NCI-H187 (cell line): ENCODE results near the gene FAM83B.
"Not testable (repeated sequence)": the region's sequence is repeated elsewhere in the genome, so short reads cannot be mapped to it uniquely, and the experiment has no call there.

Source experiments
- DNase-seq, 2 experiments: peaks; one replicate each; lab custom pipeline; 2025; lab: John Stamatoyannopoulos, UW

Gene FAM83B

DNA sequence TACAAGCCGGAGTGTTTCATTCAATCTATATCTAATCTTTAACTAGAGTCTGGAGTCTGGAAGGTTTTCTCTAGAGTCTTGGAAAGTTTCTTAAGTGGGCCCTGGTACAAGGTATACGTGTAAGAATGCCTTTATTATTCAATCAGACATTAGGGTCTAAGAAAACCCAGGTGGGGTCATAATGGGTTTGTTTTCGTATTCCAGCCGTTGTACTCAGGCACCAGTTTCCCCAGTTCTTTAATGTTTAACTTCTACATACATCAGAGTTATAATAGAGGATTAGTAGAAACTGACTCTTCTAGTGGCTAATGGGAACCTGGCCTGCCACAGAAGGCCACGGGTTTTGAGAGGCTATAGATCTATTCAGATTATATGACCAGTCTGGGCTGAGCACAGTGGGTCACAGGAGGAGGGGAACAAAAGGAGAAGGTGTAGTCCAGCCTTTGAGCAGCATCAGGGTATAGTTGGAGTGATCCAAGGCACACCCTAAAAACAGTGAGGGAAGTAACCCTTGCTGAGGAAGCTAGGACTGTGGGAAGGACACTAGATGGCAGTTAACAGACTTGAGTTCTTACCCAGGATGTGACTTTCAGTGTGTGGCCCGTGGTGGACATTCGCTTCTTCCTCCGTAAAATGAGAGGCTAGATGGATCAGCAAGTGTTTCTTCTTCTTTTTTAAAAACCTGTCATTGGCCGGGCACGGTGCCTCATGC is 15.5 kb downstream of the FAM83B start:
- no peak for DNase-seq

DNA sequence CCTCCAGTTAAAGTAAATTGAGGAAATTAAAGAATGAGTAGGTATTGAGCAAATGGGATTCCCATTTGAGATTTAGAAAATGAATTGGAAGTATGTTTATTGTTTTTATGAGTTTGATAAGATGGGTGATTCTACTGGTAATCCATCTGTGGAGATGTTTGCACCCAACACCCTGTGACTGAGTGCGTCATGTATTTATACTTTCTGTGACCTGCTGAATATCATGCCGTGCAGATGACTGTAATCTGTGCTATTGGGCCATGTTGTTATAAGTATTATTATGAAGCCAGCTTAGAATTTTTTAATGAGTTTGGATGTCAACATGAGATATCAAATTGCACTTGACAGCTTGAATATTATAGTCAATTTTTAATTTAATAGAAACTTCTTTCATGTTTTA is 17.7 kb downstream of the FAM83B start:
- DNase-seq: no peak

DNA sequence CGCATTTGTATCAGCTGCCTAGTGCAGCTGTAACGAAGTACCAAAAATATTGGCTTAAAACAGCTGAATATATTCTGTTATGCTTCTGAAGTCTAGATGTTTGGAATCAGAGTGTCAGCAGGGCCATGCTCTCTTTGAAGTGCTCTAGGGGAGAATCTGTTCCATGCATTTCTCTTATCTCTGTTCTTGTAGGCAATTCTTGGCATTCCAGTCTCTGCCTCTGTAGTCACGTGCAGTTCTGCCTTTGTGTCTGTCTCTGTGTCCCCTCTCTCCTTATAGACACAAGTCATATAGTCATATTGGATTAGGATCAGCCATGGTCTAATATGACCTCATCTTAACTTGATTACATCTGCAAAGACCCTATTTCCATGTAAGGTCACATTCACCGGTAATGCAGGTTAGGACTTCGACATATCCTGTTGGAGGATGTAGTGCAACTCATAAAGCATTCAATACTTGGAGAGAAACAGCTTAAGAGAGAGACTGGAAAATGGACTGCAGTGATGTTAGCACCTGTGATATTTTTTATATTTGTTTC is 18.6 kb downstream of the FAM83B start:
- no peak for DNase-seq

DNA sequence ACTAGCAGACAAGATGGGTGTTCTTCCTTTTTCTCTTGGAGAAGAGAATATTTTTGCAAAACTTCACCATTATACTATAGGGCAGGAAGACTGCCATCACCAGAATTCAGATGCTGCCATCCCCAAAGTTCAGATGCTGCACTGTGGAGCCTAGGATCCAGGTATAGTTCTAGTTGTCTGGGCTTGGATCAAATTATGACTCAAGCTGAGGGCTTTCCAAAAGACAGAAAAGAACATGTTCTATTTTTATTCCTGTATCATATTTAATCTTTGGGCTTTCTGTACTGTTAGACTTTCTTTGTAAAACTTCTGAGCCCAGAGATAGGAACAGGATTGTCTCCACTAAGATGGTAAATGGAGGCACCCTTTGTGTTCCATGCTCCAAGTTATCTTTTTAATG is 22.0 kb downstream of the FAM83B start:
- DNase-seq: no peak

DNA sequence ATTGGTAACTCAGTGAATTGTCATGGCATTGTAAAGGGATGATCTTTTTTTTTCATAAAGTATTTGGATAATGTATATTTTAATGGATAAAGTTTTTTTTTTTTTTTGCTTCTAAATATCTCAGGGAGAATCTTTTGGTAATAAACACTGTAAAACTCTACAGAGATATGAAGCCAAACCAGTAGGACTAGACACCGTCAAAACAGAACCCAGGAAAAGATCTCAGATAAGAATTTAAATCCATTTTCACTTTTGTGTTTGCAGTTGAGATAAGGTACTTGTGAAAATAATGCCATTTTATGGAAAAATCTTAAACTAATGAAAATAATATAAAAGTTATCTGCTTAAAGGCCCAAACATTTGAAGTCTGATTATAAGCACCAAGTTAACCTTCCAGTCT is 27.0 kb downstream of the FAM83B start:
- DNase-seq: no peak

DNA sequence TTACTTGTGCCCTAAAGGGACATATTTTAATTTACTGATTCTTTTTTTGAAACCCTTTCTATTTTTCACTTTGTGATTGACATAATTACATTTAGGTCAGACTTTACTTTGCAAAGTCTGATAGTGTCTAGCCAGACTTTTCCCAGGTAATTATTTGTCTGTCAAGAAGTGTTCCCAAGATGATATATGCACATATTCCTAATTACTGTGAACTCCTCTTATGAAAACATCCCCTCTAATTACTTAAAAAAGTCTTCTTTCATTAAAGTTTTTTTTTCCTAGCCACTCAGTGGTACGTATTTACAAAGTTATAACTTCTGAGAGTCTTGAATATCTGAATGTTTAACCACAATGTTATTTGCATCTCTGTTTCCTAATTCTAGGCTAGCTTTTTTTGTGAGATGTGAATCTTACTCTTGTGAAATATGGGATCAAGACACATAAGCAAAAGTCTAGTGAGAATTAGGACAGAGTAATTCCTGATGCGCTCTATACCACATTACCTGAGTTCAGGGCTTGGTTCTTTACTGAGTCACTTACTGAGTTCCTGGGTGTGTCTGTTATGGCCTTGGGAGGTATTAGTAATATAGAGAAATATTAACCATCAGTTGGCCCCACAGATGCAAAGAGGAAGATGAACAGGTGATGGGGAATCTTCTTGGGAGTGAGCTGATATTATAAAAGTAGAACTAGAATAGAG is 27.9 kb downstream of the FAM83B start:
- DNase-seq: no peak

DNA sequence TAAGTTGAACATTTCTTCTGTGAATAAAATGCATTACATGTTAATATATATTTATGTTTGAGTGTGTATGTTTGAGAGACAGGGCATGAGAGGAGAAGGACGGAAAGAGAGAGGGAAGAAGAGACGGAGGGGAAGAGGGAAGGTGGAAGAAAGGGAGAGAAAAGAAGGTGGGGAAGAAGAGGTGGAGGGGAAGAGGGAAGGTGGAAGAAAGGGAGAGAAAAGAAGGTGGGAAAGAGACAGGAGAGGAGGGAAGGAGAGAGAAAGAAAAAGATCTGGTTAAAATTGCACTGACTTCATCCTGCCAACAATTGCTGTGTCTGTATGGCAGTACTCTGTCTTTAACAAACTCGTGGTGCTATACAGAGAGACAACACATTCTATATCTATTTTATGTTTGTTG is 29.0 kb downstream of the FAM83B start:
- DNase-seq: no peak

DNA sequence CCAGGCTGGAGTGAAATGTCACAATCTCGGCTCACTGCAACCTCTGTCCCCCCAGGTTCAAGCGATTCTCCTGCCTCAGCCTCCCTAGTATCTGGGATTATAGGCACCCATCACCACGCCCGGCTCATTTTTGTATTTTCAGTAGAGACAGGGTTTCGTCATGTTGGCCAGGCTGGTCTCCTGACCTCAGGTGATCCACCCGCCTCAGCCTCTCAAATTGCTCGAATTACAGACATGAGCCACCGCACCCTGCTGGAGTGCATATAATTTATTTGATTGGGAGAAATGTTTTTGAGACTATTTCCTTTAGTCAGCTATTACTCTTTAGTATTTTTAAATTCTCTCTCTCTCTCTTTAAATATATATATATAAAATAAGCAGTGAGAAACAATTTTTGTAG is 29.8 kb downstream of the FAM83B start:
- DNase-seq: no peak

DNA sequence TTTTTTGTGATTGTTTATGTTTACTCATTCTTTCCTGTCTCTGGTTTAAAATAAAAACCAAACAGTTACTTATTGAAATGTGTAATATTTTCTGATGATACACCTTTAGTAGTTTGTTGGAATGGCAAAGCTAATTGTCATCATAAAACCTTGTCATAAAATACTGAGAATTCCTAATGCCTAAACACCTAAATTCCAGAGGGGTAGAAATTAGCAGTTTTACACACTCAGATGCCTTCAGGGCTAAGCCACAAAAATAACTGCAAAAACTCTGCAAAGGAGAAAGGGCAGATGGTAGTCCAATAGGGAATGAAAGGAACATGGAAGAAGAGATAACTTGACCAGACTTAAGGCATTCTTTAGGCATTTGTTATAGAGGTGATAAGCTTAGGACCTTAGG is 30.3 kb downstream of the FAM83B start:
- no peak for DNase-seq

DNA sequence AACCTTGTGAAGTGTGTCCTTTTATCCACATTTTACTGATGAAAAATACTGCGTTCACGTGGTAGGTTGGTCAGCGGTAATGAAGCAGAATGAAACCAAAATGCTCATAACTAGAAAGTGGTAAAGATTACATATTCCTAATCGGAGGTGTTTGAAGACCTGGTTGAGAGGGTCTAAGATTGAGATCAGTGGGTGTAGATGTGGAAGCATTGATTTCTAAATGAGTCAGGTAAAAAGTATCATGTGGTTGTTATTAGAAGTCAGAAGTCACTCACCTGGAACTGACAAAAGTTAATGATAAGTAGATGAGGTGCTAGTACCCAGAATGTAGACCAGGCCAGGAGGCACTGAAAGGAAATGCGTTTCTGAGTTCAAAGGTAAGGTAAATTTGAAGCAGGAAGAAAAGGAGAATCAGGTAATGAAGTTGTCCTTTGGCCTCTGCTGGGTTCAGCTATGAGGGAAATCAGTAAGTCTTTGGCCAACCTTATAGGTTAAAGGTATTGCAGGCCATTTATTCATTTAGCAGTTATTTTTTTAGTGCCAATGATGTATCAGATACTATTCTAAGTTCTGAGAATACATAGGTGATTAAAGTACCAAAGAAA is 31.2 kb downstream of the FAM83B start:
- no peak for DNase-seq

DNA sequence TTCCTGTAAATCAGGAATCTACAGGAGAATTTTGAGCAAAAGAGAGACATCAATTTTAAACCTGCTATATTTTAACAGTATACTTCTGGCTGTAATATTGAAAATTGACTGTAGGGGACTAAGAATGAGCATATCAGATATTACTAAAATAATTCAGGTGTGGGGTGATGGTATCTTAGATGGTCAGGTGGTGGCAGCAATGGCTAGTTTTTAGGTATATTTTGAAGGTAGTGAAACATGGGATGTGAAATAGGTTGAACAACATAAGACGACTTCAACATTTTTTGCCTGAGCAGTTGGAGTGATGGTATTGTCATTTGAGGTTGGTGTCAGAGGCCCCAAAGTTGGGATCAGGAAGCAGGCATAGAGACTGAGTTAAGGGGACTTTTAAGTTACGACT is 32.1 kb downstream of the FAM83B start:
- no peak for DNase-seq

DNA sequence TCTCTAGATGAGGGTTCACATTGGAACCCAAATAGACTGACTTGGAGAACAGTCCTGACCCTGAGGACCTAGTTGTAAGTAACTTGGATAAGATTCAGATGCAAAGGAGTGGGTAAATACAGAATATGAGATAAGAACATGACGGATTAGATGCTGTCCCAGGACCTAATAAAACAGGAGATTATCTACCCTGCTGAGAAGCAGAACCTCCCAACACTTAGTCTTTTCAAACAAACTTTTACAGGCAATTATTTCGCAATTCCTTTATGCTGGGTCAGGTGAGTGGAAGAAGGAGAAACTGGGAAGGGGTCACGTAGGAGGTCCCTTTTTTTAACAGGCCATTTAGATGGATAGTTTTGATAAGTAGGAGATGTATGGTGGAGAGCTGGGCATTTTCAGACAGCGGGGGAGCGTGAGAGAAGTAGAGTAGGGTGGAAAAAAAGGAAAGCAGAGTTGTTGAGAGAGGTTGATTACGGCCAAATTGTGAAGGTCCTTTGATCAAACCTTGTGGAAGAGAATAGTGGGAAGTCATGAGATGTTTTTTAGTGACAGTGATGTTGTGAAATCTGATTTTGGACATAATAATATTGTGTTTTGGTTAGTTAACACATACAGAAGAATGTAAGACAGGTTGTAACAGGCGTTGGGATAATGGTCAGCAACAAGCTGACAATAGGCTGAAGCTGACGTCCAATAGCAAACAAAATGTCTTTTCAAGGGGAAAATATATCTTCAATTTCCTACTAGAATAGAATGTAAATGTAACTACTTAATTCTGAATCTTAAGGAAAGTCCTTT is 32.8 kb downstream of the FAM83B start:
- no peak for DNase-seq

DNA sequence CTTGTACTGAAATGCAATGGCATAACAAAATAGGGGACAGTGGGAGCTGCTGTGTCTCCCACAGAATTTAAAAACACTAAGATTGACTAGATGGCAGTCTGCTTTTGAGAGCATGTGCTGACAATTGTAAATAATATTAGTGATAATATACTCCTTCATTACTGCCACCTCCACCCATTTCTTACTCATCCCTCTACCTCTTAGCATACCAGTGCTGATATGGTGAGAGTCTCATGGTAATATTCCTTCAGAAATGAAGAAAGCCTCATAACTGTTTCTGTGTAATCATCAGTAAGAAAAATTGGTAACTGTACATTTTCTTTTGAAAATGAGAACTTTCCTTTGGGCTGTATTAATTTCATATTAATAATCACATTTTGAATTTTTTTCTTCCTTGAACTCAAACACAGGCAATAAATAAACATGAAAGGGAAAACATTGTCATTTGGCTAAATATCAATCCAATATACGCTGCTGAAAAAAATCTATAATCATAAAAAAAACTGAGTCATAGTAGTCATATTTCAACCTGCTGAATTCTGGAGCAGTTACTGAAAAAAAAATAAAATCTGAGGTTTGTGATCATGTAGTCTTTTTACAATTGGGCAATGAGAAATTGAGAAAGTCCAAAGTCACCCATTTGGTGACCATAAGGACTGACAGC is 34.6 kb downstream of the FAM83B start:
- DNase-seq: no peak

DNA sequence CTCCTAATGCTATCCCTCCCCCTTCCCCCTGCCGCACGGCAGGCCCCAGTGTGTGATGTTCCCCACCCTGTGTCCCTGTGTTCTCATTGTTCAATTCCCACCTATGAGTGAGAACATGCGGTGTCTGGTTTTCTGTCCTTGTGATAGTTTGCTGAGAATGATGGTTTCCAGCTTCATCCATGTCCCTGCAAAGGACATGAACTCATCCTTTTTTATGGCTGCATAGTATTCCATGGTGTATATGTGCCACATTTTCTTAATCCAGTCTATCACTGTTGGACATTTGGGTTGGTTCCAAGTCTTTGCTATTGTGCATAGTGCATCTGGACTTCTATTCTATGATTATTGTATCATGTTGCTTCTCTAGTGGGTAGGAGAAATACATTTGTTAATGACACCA is 35.3 kb downstream of the FAM83B start:
- DNase-seq: not testable (repeated sequence)

DNA sequence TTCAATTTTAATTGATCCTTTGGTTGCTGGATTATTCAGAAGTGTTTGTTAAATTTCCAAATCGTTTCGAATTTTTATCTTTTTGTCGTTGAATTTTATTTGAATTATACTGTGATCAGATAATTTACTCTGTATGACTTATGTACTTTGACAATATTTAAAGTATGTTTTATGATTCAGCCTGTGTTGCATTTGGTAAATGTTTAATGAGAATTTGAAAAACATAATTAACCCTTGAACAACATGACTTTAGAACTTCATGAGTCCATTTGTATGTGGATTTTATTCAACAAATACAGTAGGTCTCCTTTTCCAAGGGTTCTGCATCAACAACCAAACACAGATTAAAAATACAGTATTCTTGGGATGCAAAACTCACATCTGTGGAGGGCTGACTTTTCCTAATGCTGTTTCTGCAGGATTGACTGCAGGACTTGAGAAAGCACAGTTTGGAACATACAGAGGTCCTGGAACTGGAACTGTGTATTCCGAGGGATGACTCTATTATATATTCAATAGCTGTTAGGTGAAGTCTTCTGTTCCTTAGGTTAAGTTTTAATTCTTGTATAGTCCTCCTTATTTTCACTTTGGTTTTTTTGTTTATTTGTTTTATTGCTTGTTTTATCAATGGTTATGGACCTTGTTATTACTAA is 40.5 kb downstream of the FAM83B start:
- no peak for DNase-seq

DNA sequence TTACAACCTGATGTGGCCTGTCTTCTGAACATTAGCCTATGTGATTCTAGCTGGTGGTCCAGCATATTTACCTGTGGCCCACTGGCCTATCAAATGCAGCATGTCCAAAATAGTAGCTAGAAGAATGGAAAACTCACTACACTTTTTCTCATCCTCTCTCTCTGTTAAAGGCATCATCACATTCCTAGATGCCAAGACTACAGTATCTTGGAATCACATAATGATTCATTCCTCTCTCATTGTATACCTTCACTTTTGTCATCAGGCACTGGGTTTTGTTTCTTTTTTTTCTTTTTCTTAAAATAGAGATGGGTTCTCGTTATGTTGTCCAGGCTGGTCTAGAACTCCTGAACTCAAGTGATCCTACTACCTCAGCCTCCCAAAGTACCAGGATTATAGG is 45.0 kb downstream of the FAM83B start:
- no peak for DNase-seq

DNA sequence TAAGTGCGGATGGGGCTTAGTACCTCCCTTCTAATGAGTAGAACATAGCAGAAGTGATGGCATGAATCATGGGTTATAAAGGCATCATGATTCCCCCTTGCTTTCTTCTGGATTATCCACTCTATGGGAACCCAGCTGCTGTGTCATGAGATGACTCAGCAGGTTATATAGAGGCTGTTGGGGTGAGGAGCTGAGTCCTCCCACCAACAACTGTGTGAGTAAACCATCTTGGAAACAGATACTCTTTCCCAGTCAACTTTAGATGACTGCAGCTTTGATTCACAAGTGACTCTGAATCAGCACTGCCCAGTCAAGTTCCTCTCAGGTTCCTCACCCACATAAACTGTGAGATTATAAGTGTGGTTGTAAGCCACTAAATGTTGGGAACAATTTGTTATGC is 46.3 kb downstream of the FAM83B start:
- no peak for DNase-seq

DNA sequence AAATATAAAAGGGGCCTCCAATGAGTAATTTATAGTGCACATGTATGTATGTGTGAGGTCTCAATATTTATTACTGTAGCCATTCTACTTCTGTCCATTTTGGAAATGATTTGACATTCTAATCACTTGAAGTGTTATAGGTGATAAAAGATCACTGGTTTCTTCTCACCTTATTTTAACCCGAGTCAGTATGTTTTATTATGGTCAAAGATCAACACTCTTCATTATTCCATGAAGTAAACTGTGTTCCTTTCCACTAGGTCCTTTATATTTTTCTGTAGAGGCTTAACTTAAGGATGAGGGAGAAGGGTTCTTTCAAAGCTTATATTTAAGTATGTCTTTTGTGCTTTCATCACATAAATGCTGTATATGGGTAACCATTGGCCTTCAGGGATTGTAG is 47.2 kb downstream of the FAM83B start:
- DNase-seq: no peak

DNA sequence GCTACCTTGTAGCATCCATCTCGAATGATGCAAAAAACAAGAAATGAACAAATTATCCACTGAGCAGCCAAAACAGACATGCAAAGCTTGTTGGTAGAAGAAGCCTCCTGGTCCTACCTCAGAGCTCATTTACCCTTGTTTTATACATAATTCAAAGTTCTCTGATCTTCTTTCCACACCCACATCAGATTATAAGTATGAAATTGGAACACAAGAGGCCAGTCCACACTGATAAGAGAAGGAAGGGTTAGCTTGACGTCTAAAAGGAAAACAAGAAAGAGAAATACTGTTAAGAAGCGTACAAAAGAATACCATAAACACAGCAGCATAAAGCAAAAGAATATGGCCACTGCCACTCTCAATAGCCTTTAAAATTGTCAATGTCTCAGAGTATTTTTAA is 49.7 kb downstream of the FAM83B start:
- DNase-seq: no peak

DNA sequence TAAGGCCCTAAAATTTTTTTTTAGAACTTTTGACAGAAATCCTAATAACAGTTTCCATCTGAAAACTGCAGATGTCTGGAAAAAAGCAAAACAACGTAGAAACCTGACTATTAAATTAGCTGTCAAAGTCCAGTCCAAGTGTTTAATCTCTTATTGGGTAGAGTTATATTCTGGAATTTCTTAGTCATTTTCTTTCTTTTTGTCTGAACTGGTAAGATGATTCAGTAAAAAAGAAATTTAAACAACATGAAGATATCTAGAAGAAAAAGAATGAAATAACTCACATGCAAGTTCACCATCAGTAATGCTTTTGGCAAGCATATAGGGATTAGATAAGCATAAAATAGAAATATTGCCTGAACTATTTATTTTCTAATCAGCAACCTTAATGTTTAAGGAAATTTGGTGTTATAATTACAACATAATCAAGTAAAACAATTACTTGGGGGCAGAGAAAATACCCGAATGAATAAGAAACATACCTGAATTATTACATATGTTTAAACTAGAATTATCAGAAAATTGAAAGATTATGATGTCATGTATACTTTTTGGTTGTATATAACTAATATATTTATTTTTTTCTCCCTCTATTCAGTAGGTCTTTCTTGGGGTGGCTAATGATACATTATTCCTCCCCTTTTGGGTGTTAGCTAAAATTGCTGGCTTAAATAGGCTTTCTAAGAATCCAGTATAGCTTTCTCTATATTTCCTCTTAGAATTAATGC is 51.1 kb downstream of the FAM83B start:
- no peak for DNase-seq

DNA sequence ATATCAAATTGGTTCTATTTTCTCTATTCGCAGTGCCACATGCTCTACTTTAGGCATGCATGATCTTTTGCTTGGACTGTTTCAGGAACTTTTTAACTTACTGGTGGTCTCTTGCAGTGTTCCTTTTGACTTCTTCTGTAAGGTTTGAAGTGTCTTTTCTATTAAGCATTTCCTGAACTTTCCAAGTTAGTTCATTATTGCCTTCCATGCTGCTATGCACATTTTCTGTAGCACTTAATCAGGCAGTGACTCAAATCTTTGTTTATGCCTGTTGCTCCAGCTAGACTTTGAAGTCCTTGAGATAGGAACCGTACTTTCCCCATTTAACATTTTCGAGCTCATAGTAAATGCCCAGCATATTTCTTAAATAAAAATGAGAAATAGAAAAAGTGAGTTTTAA is 52.2 kb downstream of the FAM83B start:
- no peak for DNase-seq
